ENCODE measurements around the gene POU2F2.
"Not testable (repeated sequence)": the region's sequence is repeated elsewhere in the genome, so short reads cannot be mapped to it uniquely, and the experiment has no call there.

Gene POU2F2

DNA sequence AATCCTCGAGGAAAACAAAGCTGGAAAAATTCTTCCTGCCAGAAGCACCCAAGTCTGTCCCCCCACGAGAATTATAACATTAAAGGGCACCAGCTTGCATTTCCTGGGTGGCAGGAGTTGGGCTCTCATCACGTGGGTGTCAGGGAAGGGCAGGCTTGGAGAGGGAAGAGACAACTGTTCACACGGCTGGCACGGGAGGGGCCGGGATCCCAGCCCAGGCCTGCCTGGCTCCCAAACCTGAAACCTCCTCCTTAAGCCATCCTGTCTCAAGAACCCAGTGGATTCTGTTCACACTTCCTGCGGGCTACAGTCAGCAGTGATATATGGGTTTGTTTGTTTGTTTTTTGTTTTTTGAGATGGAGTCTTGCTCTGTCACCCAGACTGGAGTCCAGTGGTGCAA lies 74.4 kb downstream of the POU2F2 start:
- no peak for DNase-seq

DNA sequence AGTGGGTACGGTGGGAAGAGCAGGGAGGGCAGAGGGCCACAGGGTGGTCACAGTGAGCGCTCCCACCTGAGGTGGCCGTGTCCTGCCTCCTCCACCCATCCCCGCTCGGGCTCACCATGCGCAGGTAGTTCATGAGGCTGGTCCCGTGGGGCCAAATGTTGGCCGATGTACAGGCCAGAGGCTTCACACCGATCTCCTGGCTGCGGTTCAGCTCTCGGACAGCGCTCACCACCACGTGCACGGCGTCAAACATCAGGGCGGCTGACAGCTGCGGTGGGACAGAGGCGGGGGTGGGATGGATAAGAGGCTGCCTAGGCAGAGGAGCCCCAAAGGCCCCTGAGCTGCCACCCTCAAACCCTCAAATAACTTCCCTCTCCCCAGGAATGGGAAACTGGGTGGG lies 78.0 kb downstream of the POU2F2 start:
- no peak for DNase-seq

DNA sequence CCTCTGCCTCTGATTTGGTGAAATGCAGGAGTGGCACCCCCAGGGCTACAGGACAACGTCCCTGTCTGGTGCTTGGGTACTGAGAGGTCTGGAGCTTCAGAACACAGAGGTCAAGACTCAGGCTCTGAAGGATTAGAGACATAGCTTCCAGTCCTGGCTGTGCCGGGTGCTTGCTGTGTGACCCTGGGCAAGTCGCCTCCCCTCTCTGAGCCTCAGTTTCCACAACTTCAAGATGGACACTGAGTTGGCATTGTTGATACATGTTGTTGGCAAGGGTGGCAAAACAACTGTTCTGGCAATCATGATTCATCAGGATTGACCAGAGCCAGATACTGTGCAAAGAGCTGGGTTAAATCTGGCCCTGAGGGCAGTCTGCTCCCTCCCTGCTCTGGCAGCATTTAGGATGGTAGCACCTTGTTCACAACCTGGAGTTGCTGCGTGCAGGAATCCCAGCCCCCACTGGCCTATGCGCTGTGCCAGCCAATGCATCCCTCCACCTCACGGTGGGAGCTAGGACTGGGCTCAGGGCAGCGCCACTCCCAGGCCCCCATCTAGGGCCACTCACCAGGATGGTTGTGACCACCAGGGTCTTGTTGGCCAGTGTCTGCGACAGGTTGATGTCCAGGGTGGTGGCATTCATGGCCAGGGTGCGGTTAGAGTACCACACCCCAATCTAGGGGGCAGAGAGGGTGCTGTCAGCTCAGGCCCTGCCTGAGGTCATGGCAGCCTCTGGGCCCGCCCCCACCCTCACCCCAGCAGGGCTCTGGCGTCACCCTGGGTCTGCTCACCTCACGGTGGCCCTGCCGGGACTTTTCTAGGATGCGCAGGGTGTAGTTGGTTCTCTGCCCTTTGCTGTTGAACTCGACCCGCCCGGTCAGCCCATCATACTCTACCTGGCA lies 79.0 kb downstream of the POU2F2 start:
- no peak for DNase-seq

DNA sequence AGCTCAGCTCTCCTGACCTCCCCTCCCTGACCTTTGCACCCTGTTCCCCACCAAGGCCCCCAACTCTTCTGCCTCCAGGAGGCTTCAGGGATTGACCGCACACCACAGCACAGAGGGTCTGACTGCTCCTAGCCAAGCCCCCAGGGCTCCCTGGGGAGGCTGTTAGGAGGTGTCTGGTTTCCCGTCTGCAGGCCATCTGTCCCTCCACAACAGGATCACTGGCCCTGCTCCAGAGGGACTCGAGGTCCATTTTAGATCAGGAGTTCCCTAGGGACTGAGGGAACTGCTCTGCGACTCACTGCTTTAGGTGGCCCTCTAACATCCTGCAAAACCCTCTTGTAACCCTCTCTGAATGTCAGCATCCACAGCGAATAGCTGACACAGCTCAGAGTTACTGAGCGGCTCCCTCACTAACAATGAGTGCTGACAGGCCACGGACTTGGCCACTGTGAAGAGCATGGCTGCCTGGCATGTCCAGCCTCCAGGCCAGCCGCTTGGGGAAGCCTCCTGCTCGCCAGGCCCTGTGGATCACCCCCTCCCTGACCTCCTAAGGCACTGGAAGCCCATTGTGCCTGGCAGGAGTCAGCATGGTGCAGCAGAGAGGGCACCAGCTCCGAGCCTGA lies 79.9 kb downstream of the POU2F2 start:
- no peak for DNase-seq

DNA sequence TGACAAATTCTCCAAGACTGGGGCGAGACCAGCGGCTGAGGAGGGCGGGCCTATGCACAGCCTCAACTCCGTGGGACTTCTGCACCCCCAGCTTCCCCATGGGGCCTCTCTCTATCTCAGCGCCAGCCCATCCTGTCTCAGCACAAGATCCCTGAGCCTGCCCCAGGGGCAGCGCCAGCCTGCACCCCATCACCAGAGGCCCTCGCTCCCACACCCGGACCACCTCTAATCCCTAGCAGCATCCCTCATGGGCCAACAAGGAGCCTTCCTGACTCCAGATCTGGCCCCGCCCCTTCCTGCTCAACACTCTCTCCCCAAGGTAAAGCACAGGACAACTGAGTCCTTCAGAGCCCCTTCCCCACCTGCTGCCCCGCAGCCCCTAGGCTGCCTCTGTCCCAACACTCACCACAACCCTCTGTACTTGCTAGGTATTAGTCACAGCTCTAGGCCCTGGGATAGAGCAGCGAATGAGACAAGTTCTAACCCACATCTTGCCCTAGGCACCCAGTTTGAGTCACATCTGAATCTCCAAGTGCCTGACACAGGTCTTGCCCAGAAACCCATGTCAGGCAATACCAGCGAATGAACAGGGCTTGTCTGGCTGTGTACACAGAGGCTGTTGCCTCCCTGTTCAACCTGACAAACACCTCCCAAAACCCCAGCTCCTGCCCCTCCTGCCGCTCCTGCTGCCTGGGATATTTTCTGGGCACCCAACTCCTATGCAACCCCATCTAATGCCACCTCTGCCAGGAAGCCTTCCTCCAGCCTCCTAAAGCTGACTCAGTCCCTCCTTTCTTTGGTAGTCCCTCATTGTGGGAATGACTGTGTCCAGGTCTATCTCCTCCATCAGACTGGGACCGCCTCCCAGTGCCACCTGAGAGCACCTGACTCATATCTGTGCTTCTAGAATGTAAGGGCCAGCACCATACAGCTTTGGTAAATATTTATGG lies 80.8 kb downstream of the POU2F2 start:
- no peak for DNase-seq

DNA sequence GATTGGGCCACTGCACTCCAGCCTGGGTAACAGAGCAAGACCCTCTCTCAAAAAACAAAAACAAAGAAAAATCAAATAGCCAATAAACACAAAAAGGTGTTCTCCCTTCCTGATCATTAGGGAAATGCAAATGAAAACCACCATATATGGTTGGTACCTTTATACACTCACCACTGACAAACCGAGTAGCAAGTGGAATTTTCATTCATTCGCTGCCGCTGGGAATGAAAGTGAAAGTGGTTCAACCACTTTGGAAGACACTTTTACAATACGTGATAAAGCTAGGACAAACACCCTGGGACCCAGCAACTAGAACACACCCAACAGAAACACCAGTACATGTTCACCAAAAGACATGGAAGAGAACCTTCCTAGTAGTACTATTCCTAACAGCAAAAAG lies 83.3 kb downstream of the POU2F2 start:
- DNase-seq, result no peak

DNA sequence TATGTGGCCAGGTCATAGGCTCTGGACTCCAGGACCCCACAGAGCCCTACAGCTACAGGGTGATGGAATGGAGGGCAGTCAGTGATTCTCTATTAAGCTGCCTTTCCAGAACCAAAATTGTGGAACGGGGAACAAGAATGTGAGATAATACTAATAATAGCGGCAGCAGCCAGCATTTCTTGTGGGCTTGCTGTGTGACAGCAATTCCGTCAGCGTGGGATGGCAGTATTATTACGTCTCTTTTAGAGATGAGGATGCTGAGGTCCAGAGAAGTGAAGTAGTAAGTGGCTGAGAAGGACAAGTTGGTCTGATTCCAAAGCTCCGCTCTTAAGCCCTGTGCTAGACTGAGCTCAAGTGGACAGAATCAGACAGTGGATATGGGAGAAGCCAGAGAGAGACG lies 86.7 kb downstream of the POU2F2 start:
- no peak for DNase-seq

DNA sequence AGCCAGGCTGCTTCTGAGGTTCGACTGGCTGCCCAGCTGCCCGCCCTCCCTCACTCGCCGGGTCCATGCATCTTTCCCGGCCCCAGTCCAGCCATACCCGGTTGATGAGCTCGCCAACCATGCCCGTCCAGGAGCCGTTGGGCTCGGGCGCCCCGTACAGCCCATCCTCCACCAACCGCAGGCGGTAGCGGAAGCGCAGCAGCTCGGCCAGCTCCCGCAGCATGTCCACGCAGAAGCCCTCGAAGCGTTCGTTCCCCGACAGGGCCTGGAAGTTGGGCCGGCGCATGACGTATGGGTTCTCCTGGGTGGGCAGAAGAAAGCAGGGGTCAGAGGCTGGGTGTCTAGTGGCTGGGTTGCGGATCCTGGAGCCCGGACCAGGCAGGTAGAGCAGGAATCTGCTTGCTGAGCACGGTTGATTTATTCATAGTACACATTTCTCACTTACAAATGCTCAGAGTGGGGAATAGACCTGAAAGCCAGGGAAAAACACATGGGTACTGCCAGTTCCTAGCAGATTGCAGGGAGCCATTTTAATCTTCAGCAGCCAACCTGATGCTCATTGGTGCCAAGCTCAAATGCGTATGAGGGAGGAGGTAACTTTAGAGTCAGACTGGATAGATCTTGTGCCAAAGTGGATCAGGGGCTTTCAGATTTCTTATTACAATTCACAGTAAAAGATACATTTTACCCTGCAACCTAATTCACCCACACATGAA lies 89.6 kb downstream of the POU2F2 start:
- no peak for DNase-seq

DNA sequence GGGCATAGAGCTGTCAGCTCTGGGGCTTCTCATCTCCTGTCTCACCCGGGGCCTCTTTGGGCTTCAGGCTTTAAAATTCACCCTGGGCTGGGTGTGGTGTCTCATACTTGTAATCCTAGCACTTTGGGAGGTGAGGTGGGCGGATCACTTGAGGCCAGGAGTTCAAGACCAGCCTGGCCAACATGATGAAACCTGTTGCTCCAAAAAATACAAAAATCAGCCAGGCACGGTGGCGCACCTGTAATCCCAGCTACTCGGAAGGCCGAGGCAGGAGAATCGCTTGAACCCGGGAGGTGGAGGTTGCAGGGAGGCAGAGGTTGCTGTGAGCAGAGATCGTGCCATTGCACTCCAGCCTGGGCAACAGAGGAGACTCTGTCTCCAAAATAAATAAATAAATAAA lies 91.8 kb downstream of the POU2F2 start:
- DNase-seq, result not testable (repeated sequence)

DNA sequence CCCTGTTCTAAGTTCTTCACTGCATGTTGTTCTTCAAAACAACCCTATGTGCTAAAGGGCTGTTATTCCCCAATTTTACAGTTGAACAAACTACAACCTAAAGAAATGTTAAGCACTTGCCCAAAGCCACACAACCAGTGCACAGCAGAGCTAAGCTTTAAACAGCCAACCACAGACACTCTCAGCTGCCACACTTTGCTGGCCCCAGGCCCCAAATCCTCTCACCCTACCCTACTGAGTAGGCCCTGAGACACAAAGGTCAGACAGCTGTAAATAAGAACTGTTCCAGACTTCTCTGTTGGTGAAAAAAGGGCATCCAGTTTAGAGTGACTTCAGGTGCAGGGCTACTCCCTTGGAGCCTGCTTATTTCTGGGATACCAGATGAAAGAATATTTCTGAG lies 92.2 kb downstream of the POU2F2 start:
- no peak for DNase-seq

DNA sequence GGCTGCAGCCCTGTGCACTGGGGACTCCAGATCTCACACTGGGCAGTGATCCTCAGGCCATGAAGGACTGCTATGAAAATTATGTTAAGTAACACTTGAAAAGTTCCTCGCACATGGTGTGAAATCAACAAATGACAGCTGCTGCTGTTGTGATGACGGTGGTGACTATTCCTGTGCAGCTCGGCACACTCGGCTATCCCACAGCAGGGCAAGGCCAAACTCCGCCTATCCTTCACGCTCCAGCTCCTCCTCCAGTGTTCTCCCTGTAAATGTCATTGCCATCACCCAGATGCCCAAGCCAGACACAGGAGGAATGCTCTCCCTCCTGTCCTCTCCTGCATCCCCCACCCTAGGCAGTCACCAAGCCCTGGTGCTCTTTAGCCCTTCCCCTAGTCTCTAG lies 93.6 kb downstream of the POU2F2 start:
- DNase-seq, result no peak

DNA sequence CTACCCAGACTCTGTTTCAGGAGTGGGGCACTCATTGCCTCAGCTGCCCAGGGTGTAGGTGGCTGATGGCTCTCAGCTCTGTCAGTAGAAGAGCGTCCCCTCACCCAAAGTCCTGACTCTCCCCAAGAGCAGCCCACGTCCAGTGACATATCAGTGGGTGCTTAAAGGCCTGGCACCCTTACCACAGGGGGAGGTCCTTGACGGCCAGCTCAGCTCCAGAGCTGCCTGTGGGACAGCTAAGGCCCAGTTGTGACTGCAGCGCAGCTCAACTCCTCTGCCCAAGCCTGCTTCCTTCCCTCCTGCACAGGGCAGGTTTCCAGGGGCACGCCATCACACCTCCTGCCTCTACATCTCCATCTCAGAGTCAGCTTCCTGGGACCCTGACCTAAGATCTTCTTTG lies 94.6 kb downstream of the POU2F2 start:
- no peak for DNase-seq

Measured in activated T-cell treated with anti-CD3 and anti-CD28 coated beads, Interleukin-2, amount 50 U/mL, for 1 hour (primary cell).